CD4-positive, alpha-beta T cell treated with Interleukin-4 for 4 hours (primary cell): ENCODE data around the gene ERBB3.

ENCODE experiments used
- DNase-seq: peaks from one replicate; pipeline ENCODE4 v3.0.0-alpha.2; 2020

The ERBB3 gene

DNA sequence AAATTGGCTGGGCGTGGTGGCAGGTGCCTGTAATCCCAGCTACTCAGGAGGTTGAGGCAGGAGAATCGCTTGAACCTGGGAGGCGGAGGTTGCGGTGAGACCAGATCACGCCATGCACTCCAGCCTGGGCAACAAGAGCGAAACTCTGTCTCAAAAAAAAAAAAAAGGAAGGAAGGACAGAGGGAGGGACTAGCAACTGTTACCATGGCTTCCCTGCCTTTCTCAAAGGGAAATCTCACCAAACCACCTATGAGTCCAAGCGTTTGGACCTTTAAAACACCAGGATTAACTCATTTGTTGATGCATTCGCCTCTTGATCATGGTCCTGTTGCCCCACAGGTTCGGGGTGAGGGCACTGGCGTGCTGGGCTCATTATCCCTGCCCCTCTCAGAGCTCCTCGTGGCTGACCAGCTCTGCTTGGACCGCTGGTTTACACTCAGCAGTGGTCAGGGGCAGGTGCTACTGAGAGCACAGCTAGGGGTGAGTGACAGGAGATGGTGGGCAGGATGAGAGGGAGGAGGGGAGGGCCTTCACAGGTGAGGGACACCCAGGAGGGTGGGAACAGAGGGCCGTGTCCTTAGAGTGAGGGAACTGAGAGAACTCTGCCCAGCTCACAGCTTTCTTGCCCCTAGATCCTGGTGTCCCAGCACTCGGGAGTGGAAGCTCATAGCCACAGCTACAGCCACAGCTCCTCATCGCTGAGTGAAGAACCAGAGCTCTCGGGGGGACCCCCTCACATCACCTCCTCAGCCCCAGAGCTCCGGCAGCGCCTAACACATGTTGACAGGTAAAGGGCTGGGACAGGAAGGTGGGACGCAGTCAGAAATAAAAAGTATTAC is 62.2 kb downstream of the ERBB3 start:
- DNase-seq, result no peak

GRCh38 chr12:56143217-56143616 is 63.3 kb downstream of the ERBB3 start:
- peak; percentile 44 for DNase-seq

GRCh38 chr12:56143870-56144269 is 63.9 kb downstream of the ERBB3 start:
- DNase-seq, result no peak

DNA sequence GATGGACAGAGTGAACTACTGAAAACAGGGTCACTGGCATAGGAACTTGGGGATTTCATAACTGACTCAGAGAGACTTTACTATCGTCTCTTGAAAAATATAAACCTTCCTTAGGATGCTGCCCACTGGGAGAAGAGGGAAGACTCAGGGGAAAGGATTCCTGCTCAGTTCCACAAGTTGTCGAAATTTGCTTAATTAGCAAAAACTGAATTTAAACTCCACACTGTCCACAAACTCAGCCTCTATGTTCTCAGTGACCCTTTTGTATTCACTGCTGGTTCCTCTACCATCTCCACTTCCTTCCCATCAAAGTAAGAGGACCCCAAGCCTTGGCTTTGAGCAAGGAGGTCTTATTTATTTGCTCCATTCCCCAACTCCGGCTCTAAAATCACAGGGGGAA is 65.3 kb downstream of the ERBB3 start:
- no peak for DNase-seq

- DNase-seq, result no peak
Observed at GRCh38 chr12:56146492-56147460, 66.8 kb downstream of the ERBB3 start.

GRCh38 chr12:56150563-56150962 is 70.6 kb downstream of the ERBB3 start:
- DNase-seq, result no peak

GRCh38 chr12:56151672-56152131 is 71.7 kb downstream of the ERBB3 start:
- DNase-seq, result peak; percentile 66

DNA sequence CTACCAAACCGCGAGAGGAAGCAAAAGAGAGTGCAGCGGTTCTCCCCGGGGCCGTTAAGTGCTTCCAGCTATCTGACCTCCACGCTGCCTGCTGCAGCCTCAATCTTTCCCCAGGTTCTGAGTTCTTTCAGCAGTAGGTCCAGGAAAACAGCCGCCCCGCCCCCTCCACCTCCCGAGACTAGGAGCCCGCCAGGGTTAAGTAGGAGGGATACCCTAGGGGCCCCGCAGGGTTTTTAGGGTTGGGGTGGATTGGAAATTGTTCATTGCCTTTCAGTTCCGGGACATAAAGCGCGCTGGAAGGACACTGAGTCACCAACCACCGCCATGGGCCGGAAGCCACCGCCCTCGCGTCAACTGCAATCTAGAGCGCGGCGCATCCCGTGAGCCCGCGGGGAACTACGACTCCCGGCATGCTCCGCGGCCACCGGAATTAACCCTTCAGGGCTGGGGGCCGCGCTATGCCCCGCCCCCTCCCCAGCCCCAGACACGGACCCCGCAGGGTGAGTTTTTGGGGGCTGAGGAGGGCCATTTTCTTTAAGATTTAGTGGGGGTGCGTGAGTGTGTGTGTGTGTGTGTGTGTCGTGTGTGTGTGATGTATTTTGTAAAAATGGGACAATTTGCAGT is 72.3 kb downstream of the ERBB3 start, which contains the start of gene MYL6B:
MYL6B (plus strand) TSS at position 456 of the 624 bp plus-strand sequence. CDS start 1,332 bp downstream, outside the sequence.
- DNase-seq, result peak; percentile 92
